Neutrophil (primary cell): ENCODE results near the gene GALNT9.

ENCODE experiments used
- H3K27ac ChIP-seq: fragments of 200-600 bp; sonication (generic); 2 replicates; pipeline ENCODE4 v1.5.1; 2016; ENCODE audit warnings: mild to moderate bottlenecking, moderate library complexity
- H3K27me3 ChIP-seq: fragments of 200-600 bp; sonication (generic); 2 replicates; pipeline ENCODE4 v1.6.0; 2016; ENCODE audit warnings: mild to moderate bottlenecking
- H3K36me3 ChIP-seq: fragments of 200-600 bp; sonication (generic); 2 replicates; pipeline ENCODE4 v1.5.1; 2017
- H3K4me1 ChIP-seq, 2 experiments: fragments of 200-600 bp in 1 of 2; sonication (generic) in 1 of 2; 1 replicate in 1 of 2; 2 replicates in 1 of 2; pipeline versions ENCODE4 v1.5.1 to v1.6.1; 2013 to 2016; ENCODE audit warnings: low read depth in 1 of 2, low read length in 1 of 2, mild to moderate bottlenecking in 1 of 2, moderate library complexity in 1 of 2; ENCODE audit not compliant: control insufficient read depth in 1 of 2, insufficient read depth in 1 of 2
- H3K4me3 ChIP-seq, 2 experiments: fragments of 200-600 bp in 1 of 2; sonication (generic) in 1 of 2; 1 replicate in 1 of 2; 2 replicates in 1 of 2; pipeline ENCODE4 v1.5.1; 2013 to 2016; ENCODE audit warnings: low read depth in 1 of 2, low read length in 1 of 2, mild to moderate bottlenecking in 1 of 2, moderate library complexity in 1 of 2
- H3K9me3 ChIP-seq: fragments of 200-600 bp; sonication (generic); 2 replicates; pipeline ENCODE4 v1.5.1; 2016
- TF ChIP-seq, protein P1 (sequence below): fragments of 200-600 bp; sonication (generic); IDR thresholded peaks from 2 replicates; pipeline ENCODE4 v1.5.1; 2016; ENCODE audit warnings: antibody characterized with exemption

Gene GALNT9

DNA sequence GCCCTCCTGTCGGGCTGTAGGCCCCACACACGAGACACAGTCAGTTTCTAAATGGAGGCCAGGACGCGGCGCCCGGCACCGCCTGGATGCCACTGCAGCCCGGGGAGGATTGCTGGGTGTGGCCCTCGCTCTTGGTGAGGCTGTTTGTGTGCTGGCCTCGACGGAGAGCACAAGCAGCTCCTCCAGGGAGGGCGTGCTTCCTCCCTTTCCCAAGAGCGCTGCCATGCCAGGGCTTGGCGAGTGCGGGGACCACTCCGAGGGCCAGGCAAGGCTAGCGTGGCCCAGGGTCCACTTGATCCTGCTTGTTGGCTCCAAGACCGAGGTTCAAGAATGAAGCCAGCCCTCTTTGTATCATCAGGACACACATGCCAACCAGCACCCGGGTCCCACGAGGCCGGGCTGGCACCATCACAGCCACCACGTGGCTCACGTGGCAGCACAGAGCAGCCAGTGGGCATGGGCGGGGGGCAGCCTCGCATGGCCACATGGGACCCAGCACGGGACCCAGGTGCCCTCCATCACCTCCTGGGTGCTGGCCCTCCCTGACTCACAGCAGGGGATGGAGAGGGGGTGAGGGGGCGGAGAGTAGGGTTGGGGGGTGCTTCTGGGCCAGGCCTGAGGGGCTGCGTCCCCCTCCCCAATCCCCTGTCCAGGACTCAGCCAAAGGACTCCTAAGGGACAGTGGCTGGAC, 113.9 kb downstream of the GALNT9 start:
- no peaks in the 10 kb centered on the region for H3K4me1 ChIP-seq
- H3K27ac ChIP-seq: no peak overlapping the region
- H3K27me3 ChIP-seq: peaks cover 38% of the 10 kb centered on the region
- H3K9me3 ChIP-seq: no peaks in the 10 kb centered on the region
- no peak overlapping the region for H3K4me3 ChIP-seq
- TF ChIP-seq, protein P1, sequence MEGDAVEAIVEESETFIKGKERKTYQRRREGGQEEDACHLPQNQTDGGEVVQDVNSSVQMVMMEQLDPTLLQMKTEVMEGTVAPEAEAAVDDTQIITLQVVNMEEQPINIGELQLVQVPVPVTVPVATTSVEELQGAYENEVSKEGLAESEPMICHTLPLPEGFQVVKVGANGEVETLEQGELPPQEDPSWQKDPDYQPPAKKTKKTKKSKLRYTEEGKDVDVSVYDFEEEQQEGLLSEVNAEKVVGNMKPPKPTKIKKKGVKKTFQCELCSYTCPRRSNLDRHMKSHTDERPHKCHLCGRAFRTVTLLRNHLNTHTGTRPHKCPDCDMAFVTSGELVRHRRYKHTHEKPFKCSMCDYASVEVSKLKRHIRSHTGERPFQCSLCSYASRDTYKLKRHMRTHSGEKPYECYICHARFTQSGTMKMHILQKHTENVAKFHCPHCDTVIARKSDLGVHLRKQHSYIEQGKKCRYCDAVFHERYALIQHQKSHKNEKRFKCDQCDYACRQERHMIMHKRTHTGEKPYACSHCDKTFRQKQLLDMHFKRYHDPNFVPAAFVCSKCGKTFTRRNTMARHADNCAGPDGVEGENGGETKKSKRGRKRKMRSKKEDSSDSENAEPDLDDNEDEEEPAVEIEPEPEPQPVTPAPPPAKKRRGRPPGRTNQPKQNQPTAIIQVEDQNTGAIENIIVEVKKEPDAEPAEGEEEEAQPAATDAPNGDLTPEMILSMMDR: no peak
- no peaks in the 10 kb centered on the region for H3K36me3 ChIP-seq

- Histone ChIP-seq H3K4me1 (no peaks in the 10 kb centered on the region), H3K27ac (no peak overlapping the region), H3K36me3 (no peaks in the 10 kb centered on the region), H3K4me3 (no peak overlapping the region), H3K9me3 (no peaks in the 10 kb centered on the region), H3K27me3 (peaks cover 32% of the 10 kb centered on the region)
- TF ChIP-seq, protein P1: no peak
Observed at GRCh38 chr12:132214891-132215290, 114.5 kb downstream of the GALNT9 start.

- TF ChIP-seq, protein P1: no peak
- Histone ChIP-seq H3K4me1 (no peaks in the 10 kb centered on the region), H3K4me3 (no peak overlapping the region), H3K36me3 (no peaks in the 10 kb centered on the region), H3K27me3 (peaks cover 24% of the 10 kb centered on the region), H3K27ac (no peak overlapping the region), H3K9me3 (no peaks in the 10 kb centered on the region)
Observed at GRCh38 chr12:132214161-132214476, 115.3 kb downstream of the GALNT9 start.

- H3K27me3 ChIP-seq: peaks cover 19% of the 10 kb centered on the region
- no peaks in the 10 kb centered on the region for H3K4me1 ChIP-seq
- no peak overlapping the region for H3K27ac ChIP-seq
Observed at GRCh38 chr12:132213359-132214160, 115.8 kb downstream of the GALNT9 start.

GRCh38 chr12:132211816-132212215, 117.6 kb downstream of the GALNT9 start:
- no peaks in the 10 kb centered on the region for H3K36me3 ChIP-seq
- H3K4me3 ChIP-seq: no peak overlapping the region
- TF ChIP-seq, protein P1: no peak
- no peaks in the 10 kb centered on the region for H3K4me1 ChIP-seq
- H3K9me3 ChIP-seq: no peaks in the 10 kb centered on the region
- peaks cover 25% of the 10 kb centered on the region for H3K27me3 ChIP-seq
- no peak overlapping the region for H3K27ac ChIP-seq

More at GRCh38 chr12:132213359-132214160, 115.8 kb downstream of the GALNT9 start:
- Histone ChIP-seq H3K4me3 (no peak overlapping the region), H3K9me3 (no peaks in the 10 kb centered on the region), H3K36me3 (no peaks in the 10 kb centered on the region)
- TF ChIP-seq, protein P1: no peak
